GM15510 (cell line): Measurements from ENCODE around the gene LRRC73.

Experiments
- POLR2A ChIP-seq: IDR thresholded peaks from 3 replicates; pipeline ENCODE4 v1.6.1; 2011; ENCODE audit warnings: borderline replicate concordance; ENCODE audit not compliant: insufficient read length; ENCODE audit errors: extremely low read depth

Gene LRRC73

DNA sequence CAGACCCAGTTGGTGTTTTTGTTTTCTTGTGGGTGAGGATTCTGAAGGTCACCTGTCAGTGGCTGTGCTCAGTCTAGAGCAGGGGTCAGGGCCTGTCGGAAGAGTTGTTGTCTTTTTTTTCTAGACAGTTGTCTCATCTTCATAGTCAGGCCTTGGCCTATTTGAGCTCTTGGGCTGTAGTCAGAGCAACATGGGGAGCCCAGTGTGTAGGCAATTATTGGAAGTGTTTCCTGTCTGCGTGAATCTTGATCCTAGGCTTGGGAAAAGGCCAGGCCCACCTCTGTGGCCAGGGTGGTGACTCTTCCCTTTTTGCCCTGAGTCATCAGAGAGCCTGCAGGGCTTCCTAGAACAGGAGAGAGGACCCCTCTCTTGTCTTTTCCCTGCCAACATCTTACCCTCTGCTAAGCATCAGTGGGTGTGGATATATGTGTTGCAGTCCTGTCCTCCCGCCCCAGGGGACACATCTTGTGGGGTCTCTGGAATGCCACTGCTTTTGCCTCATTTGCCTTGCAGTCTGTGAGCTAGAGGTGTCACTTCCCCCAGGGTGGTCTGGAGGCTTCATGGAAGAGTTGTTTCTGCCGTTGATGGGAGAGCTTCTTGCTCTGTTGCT is 21.4 kb downstream of the LRRC73 start:
- no peak for TF ChIP-seq POLR2A

DNA sequence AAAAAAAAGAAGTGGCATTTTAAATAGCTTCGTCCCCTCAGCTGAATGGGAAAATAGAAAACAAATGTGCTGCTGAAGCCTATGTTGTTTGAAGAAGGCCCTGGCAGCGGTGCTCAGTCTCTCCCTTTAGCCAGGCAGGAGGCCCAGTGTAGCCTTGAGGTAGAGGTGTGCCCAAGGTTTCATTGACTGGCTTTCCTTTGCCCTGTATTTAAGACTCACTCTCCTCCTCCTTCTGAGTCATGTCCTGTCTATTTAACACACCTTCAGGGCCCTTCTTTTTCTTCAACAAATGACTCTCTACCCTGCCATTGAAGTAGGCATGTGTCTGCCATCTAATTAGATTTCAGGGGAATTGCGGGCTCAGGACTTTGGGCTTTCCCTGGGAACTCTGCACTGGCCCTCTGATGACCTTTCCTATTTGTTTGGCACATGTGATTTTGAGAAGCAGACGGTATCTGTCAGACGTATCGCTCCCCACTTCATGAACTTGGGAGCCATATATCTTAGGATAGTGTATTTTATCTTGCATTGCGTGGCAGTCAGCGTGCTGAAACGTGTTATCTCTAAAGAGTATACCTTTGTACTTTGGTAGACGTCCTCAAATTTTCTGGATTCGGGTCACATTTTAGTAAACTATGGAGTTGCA is 28.4 kb downstream of the LRRC73 start:
- TF ChIP-seq POLR2A = no peak

DNA sequence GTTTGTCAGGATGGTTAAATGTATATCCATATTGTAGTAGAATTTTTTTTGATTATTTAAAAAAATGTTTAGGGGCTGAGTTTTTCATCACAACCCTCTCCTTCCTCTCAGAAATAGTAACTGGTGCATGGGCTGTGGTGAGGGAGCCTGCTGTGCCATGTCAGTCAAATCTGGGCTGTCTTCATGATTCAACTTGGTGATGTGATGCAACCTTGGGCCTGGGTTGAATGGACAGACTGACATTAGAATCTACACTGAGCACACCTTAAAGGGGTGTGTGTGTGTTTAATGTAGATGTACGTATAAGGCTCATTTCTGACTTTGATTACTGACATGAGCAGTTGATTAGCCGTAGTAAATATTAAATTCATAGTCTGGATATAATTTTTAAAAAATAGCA is 29.1 kb downstream of the LRRC73 start:
- no peak for TF ChIP-seq POLR2A

DNA sequence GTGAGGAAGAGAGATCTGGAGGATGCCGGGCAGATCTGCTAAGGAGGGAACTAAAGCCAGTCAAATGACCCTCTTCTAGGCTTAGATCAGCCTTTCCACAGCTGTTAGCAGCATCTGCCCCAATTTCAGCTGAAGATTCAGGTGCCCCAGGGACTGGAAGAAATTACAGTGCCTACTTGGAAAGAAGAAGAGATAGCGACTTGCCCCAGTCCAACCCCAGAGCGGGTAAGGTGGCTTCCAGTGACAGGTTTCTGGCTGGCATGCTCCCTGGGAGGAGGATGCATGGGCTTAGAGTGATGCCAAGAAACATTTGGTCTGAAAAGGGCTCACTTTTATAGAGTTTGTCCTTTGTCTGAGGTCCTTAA is 32.2 kb downstream of the LRRC73 start:
- TF ChIP-seq POLR2A = no peak

- peak; percentile 93 for TF ChIP-seq POLR2A
These were observed 32.7 kb downstream of the LRRC73 start, which contains the start of gene TJAP1 for GRCh38 chr6:43477235-43478007. TJAP1 (plus strand) TSS chr6:43477570; CDS start chr6:43499002, 21,432 bp downstream.

- TF ChIP-seq POLR2A = no peak
These were observed 33.4 kb downstream of the LRRC73 start for GRCh38 chr6:43476746-43477145.

- no peak for TF ChIP-seq POLR2A
These were observed 34.6 kb downstream of the LRRC73 start for GRCh38 chr6:43475516-43475915.

DNA sequence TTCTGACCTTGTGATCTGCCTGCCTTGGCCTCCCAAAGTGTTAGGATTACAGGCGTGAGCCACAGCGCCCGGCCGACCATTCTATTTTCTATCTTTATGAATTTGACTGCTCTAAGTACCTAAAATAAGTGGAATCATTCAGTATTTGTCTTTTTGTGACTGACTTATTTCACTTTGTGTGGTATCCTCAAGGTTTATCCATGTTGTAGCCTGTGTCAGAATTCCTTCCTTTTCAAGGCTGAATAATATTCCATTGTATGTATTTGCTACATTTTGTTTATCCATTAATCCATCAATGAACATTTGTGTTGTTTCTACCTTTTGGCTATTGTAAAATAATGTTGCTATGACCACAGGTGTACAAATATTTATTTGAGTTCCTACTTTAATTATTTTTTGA is 37.6 kb downstream of the LRRC73 start:
- TF ChIP-seq POLR2A = no peak

DNA sequence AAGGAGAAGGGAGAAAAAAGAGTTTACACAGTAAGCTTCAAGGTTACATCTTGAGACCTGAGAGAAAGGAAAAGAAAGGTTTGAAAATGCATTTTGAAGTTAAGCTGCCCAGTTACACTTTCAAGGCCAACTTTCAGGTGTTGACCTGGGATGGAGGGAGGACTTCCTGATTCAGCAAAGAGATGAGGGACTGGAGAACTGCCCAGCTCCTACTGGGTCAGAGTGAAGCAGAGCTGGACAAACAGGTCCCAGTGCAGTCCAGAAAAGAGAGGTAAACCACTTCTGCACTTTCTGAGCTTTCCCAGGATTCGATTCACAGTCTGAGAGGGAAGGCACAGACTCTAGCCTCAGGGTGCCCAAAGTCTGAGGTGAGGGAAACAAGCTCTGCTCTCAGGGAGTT is 38.7 kb downstream of the LRRC73 start:
- no peak for TF ChIP-seq POLR2A

DNA sequence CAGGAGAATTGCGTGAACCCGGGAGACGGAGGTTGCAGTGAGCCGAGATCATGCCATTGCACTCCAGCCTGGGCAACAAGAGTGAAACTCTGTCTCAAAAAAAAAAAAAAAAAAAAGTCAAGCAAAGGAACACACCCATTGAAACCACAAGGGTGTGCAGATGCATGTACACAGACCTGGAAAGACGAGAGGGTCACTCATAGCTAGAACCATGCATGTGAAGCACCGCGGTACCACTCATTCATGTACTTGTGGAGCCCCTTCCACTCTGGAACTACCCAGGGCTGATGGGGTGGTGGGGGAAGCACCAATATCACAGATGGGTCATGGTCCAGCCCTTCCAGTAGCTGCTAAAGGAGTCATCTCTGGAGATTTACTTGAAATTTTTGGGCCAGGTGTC is 40.2 kb downstream of the LRRC73 start:
- no peak for TF ChIP-seq POLR2A

DNA sequence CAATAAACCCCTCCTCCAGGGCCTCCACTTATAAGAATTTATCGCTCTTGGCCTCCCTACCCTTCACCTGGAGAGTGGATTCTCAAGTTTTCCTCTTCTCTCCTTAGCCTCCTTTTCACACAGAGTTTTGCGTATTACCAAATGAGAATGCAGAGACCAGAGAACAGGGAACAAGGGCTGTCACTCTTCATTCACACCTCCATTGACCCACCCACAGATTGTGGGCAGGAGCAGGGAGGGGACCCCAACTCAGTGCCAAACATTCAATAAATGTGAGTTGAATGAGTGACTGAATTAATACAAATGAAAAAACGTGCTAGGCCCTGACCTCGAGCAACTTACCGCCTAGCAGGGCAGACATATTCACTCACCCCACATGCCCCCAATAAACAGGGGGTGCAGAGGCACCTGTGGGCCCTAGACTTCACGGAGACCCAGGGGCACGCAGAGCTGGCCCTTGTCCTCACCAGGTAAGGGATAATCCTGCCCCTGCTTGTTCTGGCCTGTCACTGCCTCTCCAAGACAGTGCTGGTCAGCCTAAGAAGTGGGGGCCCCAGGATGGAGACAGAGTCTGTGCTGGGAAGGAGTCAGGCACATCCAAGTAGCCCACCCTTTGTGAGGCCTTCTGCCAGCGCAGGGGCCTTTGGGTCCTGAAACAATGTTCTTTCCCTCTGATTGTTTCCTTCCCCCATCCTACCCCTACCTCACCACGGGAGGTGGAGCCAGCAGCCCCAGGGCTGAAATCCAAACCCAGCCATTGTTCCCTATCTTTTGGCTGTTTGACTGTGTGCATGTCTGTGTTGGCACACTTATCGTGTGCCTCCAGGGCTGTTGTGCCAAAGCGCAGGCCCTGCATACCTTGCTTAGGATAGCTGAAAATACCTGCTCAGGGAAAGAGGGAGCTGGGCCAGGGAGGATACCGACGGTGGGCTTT is 41.1 kb downstream of the LRRC73 start:
- TF ChIP-seq POLR2A = no peak

DNA sequence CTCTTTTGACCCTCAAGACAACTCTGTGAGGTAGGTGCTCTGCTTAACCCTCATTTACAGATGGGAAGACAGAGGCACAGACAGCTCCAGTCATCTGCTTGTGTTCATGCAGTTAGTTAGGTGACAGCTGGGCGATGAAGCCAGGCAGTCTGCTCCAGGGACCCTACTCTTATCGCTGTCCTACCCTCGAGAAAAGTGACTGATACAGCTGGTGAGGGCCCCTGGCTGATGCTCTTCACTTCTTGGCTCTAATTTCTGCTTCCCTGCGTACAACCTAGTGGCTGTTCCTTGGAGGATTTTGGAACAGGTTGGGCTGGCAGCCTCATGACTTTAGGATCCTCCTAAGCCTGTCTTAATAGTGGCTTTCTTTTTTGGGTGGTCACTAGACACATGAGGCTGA is 41.9 kb downstream of the LRRC73 start:
- no peak for TF ChIP-seq POLR2A

GRCh38 chr6:43467752-43468151 is 42.4 kb downstream of the LRRC73 start:
- TF ChIP-seq POLR2A = no peak

DNA sequence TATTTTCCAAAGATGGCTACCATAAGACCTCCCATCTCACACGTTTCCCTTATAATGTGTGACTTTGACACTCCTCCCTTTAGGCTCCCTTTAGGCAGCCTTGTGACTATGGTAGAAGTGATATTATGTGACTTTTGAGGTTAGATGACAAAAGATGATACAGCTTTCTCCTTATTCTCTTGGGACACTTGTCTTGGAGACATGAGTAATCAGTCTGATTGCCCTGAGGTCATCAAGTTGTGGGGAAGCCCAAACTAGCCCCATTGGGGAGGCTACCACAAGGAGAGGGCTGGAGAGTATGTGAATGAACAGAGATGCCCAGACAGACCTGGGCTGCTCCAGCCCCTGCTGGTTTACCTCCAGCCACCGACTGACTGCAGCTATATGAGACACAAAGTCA is 44.2 kb downstream of the LRRC73 start:
- no peak for TF ChIP-seq POLR2A

- TF ChIP-seq POLR2A = no peak
These were observed 45.8 kb downstream of the LRRC73 start for GRCh38 chr6:43464337-43464736.
